ENCODE data around the gene C6orf163. TPM values are rescaled to one million over a fixed set of nuclear protein-coding genes. Genes with fewer than 3 reads are reported as not detected.

The C6orf163 gene
- total and polyA plus RNA-seq, 10 of the 15 experiments (the other 5 are each of a cell fraction or from before 2014, with no cell fraction given), result 0.56 to 3.7 (median 1.2) TPM

DNA sequence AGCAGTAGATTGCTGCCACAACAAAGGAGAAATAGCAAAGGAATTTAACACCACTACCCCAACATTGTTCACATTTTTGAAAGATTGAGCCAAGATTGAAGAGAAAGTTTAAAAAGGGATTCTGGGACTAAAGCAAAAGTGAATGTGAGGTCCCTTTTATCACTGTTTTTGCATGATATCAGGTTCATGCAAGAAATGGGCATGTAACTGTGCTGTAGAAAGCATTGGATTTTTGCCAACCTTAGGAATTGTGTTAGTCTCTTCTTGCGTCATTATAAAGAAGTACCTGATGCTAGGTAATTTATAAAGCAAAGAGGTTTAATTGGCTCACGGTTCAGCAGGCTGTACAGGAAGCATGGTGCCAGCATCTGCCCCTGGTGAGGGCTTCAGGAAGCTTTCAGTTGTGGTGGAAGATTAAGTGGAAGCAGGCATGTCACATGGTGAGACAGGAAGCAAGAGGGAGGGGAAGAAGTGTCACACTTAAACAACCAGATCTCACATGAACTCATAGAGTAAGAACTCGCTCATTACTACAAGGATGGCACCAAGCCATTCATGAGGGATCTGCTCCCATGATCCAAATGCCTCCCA is 10.9 kb upstream of the C6orf163 start (continued):
- TF ChIP-seq, protein P1, sequence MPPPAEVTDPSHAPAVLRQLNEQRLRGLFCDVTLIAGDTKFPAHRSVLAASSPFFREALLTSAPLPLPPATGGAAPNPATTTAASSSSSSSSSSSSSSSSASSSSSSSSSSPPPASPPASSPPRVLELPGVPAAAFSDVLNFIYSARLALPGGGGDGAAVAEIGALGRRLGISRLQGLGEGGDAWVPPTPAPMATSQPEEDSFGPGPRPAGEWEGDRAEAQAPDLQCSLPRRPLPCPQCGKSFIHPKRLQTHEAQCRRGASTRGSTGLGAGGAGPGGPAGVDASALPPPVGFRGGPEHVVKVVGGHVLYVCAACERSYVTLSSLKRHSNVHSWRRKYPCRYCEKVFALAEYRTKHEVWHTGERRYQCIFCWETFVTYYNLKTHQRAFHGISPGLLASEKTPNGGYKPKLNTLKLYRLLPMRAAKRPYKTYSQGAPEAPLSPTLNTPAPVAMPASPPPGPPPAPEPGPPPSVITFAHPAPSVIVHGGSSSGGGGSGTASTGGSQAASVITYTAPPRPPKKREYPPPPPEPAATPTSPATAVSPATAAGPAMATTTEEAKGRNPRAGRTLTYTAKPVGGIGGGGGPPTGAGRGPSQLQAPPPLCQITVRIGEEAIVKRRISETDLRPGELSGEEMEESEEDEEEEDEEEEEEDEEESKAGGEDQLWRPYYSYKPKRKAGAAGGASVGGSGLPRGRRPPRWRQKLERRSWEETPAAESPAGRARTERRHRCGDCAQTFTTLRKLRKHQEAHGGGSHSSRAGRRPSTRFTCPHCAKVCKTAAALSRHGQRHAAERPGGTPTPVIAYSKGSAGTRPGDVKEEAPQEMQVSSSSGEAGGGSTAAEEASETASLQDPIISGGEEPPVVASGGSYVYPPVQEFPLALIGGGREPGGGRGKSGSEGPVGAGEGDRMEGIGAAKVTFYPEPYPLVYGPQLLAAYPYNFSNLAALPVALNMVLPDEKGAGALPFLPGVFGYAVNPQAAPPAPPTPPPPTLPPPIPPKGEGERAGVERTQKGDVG (CRISPR knock-in tag; IDR thresholded peaks at IDR 0.05), result no peak
- TF ChIP-seq KLF5 (IDR thresholded peaks at IDR 0.05; ENCODE audit: partially characterized antibody), result no peak
- no peak for TF ChIP-seq CHD1 (IDR thresholded peaks at IDR 0.05; ENCODE audit: low read depth, low read length)
- no peak for TF ChIP-seq GABPA (IDR thresholded peaks at IDR 0.05; ENCODE audit: low read depth)
- no peak for TF ChIP-seq RELA (IDR thresholded peaks at IDR 0.05; ENCODE audit: borderline replicate concordance, partially characterized antibody)
- TF ChIP-seq SIN3A (IDR thresholded peaks at IDR 0.05; ENCODE audit: low read depth, low read length), result no peak
- TF ChIP-seq, protein P2, sequence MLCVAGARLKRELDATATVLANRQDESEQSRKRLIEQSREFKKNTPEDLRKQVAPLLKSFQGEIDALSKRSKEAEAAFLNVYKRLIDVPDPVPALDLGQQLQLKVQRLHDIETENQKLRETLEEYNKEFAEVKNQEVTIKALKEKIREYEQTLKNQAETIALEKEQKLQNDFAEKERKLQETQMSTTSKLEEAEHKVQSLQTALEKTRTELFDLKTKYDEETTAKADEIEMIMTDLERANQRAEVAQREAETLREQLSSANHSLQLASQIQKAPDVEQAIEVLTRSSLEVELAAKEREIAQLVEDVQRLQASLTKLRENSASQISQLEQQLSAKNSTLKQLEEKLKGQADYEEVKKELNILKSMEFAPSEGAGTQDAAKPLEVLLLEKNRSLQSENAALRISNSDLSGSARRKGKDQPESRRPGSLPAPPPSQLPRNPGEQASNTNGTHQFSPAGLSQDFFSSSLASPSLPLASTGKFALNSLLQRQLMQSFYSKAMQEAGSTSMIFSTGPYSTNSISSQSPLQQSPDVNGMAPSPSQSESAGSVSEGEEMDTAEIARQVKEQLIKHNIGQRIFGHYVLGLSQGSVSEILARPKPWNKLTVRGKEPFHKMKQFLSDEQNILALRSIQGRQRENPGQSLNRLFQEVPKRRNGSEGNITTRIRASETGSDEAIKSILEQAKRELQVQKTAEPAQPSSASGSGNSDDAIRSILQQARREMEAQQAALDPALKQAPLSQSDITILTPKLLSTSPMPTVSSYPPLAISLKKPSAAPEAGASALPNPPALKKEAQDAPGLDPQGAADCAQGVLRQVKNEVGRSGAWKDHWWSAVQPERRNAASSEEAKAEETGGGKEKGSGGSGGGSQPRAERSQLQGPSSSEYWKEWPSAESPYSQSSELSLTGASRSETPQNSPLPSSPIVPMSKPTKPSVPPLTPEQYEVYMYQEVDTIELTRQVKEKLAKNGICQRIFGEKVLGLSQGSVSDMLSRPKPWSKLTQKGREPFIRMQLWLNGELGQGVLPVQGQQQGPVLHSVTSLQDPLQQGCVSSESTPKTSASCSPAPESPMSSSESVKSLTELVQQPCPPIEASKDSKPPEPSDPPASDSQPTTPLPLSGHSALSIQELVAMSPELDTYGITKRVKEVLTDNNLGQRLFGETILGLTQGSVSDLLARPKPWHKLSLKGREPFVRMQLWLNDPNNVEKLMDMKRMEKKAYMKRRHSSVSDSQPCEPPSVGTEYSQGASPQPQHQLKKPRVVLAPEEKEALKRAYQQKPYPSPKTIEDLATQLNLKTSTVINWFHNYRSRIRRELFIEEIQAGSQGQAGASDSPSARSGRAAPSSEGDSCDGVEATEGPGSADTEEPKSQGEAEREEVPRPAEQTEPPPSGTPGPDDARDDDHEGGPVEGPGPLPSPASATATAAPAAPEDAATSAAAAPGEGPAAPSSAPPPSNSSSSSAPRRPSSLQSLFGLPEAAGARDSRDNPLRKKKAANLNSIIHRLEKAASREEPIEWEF (IDR thresholded peaks at IDR 0.05; ENCODE audit: insufficient replicate concordance, low read depth, low read length), result no peak
- no peak for TF ChIP-seq ZNF217 (IDR thresholded peaks at IDR 0.05)
- TF ChIP-seq GATAD2B (conservative IDR thresholded peaks at IDR 0.05; ENCODE audit: low read depth), result no peak
- no peak for TF ChIP-seq NR2C1 (IDR thresholded peaks at IDR 0.05)
- TF ChIP-seq ZNF384 (IDR thresholded peaks at IDR 0.05; ENCODE audit: borderline replicate concordance, low read depth, low read length), result no peak
- TF ChIP-seq, protein P3, sequence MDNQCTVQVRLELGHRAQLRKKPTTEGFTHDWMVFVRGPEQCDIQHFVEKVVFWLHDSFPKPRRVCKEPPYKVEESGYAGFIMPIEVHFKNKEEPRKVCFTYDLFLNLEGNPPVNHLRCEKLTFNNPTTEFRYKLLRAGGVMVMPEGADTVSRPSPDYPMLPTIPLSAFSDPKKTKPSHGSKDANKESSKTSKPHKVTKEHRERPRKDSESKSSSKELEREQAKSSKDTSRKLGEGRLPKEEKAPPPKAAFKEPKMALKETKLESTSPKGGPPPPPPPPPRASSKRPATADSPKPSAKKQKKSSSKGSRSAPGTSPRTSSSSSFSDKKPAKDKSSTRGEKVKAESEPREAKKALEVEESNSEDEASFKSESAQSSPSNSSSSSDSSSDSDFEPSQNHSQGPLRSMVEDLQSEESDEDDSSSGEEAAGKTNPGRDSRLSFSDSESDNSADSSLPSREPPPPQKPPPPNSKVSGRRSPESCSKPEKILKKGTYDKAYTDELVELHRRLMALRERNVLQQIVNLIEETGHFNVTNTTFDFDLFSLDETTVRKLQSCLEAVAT (IDR thresholded peaks at IDR 0.05), result no peak
